Neuronal stem cell (in vitro differentiated cells): ENCODE data around the gene ENDOD1.

ENCODE experiments used
- DNase-seq: peaks from one replicate; pipeline ENCODE4 v3.0.0-alpha.2; 2013; ENCODE audit warnings: low spot score
- H2AFZ ChIP-seq: one replicate; pipeline ENCODE4 v1.6.1; 2013; ENCODE audit warnings: mild to moderate bottlenecking, low read length, inconsistent platforms
- H2AK5ac ChIP-seq: 2 replicates; pipeline ENCODE4 v1.6.1; 2013; ENCODE audit warnings: low read depth, mild to moderate bottlenecking, inconsistent platforms, low read length, moderate library complexity, mixed read lengths
- H2BK120ac ChIP-seq: 2 replicates; pipeline ENCODE4 v1.6.1; 2013; ENCODE audit warnings: low read depth, mild to moderate bottlenecking, inconsistent platforms, low read length, moderate library complexity, mixed read lengths
- H2BK12ac ChIP-seq: one replicate; pipeline ENCODE4 v1.6.1; 2013; ENCODE audit warnings: low read length, inconsistent platforms
- H2BK15ac ChIP-seq: 2 replicates; pipeline ENCODE4 v1.6.1; 2013; ENCODE audit warnings: mild to moderate bottlenecking, low read length, inconsistent platforms, mixed read lengths
- H2BK5ac ChIP-seq: one replicate; pipeline ENCODE4 v1.6.1; 2013; ENCODE audit warnings: inconsistent platforms, mild to moderate bottlenecking, low read length, moderate library complexity
- H3K14ac ChIP-seq: one replicate; pipeline ENCODE4 v1.6.1; 2013; ENCODE audit warnings: low read length, inconsistent platforms
- H3K18ac ChIP-seq: 2 replicates; pipeline ENCODE4 v1.6.1; 2013; ENCODE audit warnings: low read length, inconsistent platforms
- H3K23ac ChIP-seq: 2 replicates; pipeline ENCODE4 v1.6.1; 2013; ENCODE audit warnings: low read depth, mild to moderate bottlenecking, mixed read lengths, low read length, inconsistent platforms; ENCODE audit not compliant: poor library complexity
- H3K27ac ChIP-seq: replicated peaks from 3 replicates; pipeline ENCODE4 v1.5.1; 2013; ENCODE audit warnings: low read length, inconsistent platforms
- H3K27me3 ChIP-seq, 3 experiments: 2 replicates each; pipeline ENCODE4 v1.6.1; 2013; ENCODE audit warnings: low read length in 3 of 3, mild to moderate bottlenecking in 2 of 3, inconsistent platforms in 1 of 3, low read depth in 1 of 3, mixed read lengths in 1 of 3, moderate library complexity in 1 of 3; ENCODE audit not compliant: control insufficient read depth in 3 of 3, insufficient read depth in 3 of 3
- H3K36me3 ChIP-seq, 2 donors: replicated peaks in 1 of 2; 2 replicates each; pipeline ENCODE4 v1.6.1; 2013; ENCODE audit warnings: low read length in 2 of 2; ENCODE audit not compliant: control insufficient read depth in 2 of 2, insufficient read depth in 2 of 2
- H3K4ac ChIP-seq: 2 replicates; pipeline ENCODE4 v1.6.1; 2013; ENCODE audit warnings: inconsistent platforms, mild to moderate bottlenecking, low read length, moderate library complexity
- H3K4me1 ChIP-seq, 2 donors: 1 replicate in 1 of 2; 2 replicates in 1 of 2; pipeline ENCODE4 v1.6.1; 2013; ENCODE audit warnings: low read length in 2 of 2, low read depth in 1 of 2; ENCODE audit not compliant: control insufficient read depth in 2 of 2, insufficient read depth in 1 of 2
- H3K4me2 ChIP-seq: one replicate; pipeline ENCODE4 v1.6.1; 2013; ENCODE audit warnings: mild to moderate bottlenecking, low read length, inconsistent platforms; ENCODE audit not compliant: insufficient read depth, poor library complexity, severe bottlenecking
- H3K4me3 ChIP-seq, 2 donors: 2 replicates each; pipeline ENCODE4 v1.5.1; 2013; ENCODE audit warnings: low read length in 2 of 2, mild to moderate bottlenecking in 2 of 2, inconsistent platforms in 1 of 2, moderate library complexity in 1 of 2
- H3K79me1 ChIP-seq: one replicate; pipeline ENCODE4 v1.6.1; 2013; ENCODE audit warnings: low read depth, mild to moderate bottlenecking, inconsistent platforms, low read length, moderate library complexity
- H3K9ac ChIP-seq: one replicate; pipeline ENCODE4 v1.6.1; 2013; ENCODE audit warnings: mild to moderate bottlenecking, low read depth, low read length, inconsistent platforms; ENCODE audit not compliant: poor library complexity
- H3K9me3 ChIP-seq, 2 donors: replicated peaks in 1 of 2; 2 replicates each; pipeline versions ENCODE3 to v1.6.1; 2013; ENCODE audit warnings: low read length in 2 of 2, mild to moderate bottlenecking in 2 of 2, inconsistent platforms in 1 of 2, low read depth in 1 of 2, mixed read lengths in 1 of 2, moderate library complexity in 1 of 2; ENCODE audit not compliant: control insufficient read depth in 2 of 2, insufficient read depth in 1 of 2
- H4K8ac ChIP-seq: one replicate; pipeline ENCODE4 v1.6.1; 2013; ENCODE audit warnings: low read depth, mild to moderate bottlenecking, inconsistent platforms, low read length, moderate library complexity
- H4K91ac ChIP-seq: one replicate; pipeline ENCODE4 v1.6.1; 2013; ENCODE audit warnings: low read length, low read depth, mild to moderate bottlenecking, inconsistent platforms; ENCODE audit not compliant: poor library complexity
- WGBS, 2 donors: extraction: QIAGEN DNeasy Blood & Tissue Kit; methylation state at CpG; one replicate each; pipeline ENCODE4 v1.1.7; 2013; ENCODE audit warnings: missing lambda C conversion rate in 2 of 2, mixed read lengths in 1 of 2; ENCODE audit not compliant: insufficient read length in 2 of 2, insufficient replicate concordance in 1 of 2; ENCODE audit errors: extremely low coverage in 2 of 2; 5-methylcytosine and 5-hydroxymethylcytosine counted together

ENDOD1 gene

GRCh38 chr11:95152876-95153856 lies 63.5 kb downstream of the ENDOD1 start:
- Histone ChIP-seq H2AFZ (no peak overlapping the region), H3K4me1 (peaks cover 4 to 14% of the 10 kb centered on the region in 2 donors), H4K8ac (no peak overlapping the region), H3K9ac (no peak overlapping the region), H3K79me1 (no peaks in the 10 kb centered on the region), H2AK5ac (no peak overlapping the region), H3K4me3 (no peak overlapping the region), H3K27me3 (no peaks in the 10 kb centered on the region), H3K9me3 (peaks cover 0 to 2% of the 10 kb centered on the region in 2 donors), H3K36me3 (no peaks in the 10 kb centered on the region), H2BK15ac (no peak overlapping the region), H2BK120ac (no peak overlapping the region), H3K4me2 (no peak overlapping the region), H3K27ac (no peak overlapping the region), H2BK5ac (no peak overlapping the region), H4K91ac (no peak overlapping the region), H3K18ac (no peak overlapping the region), H3K14ac (no peak overlapping the region), H3K23ac (no peak overlapping the region), H3K4ac (no peak overlapping the region), H2BK12ac (no peak overlapping the region)
- WGBS, 2 donors = no CpG with 5 or more reads among the region's 10 CpGs
- no peak for DNase-seq

- H2BK120ac ChIP-seq = no peak overlapping the region
- H2BK12ac ChIP-seq = no peak overlapping the region
- H3K27ac ChIP-seq = no peak overlapping the region
- H2BK15ac ChIP-seq = no peak overlapping the region
- H2AFZ ChIP-seq = no peak overlapping the region
- H3K79me1 ChIP-seq = no peaks in the 10 kb centered on the region
- no peak overlapping the region for H2BK5ac ChIP-seq
- H3K4me3 ChIP-seq = no peak overlapping the region
- no peak overlapping the region for H3K9ac ChIP-seq
- H3K36me3 ChIP-seq = no peaks in the 10 kb centered on the region
- H3K4ac ChIP-seq = no peak overlapping the region
- H3K27me3 ChIP-seq = no peaks in the 10 kb centered on the region
- DNase-seq = no peak
- H4K91ac ChIP-seq = no peak overlapping the region
- H3K23ac ChIP-seq = no peak overlapping the region
- no peak overlapping the region for H4K8ac ChIP-seq
- H3K4me2 ChIP-seq = no peak overlapping the region
- H3K4me1 ChIP-seq = peaks cover 4 to 14% of the 10 kb centered on the region in 2 donors
- H3K9me3 ChIP-seq = peaks cover 0 to 4% of the 10 kb centered on the region in 2 donors
- WGBS, 2 donors = no CpG with 5 or more reads among the region's 1 CpG
- no peak overlapping the region for H2AK5ac ChIP-seq
- H3K14ac ChIP-seq = no peak overlapping the region
- no peak overlapping the region for H3K18ac ChIP-seq
Observed at GRCh38 chr11:95153857-95154246, 64.2 kb downstream of the ENDOD1 start.

- Histone ChIP-seq H3K27me3 (no peaks in the 10 kb centered on the region), H2AFZ (no peak overlapping the region), H3K4me1 (peaks cover 3 to 9% of the 10 kb centered on the region in 2 donors), H3K9ac (no peak overlapping the region), H3K27ac (no peak overlapping the region), H3K9me3 (peaks cover 0 to 4% of the 10 kb centered on the region in 2 donors), H3K4me2 (no peak overlapping the region), H3K79me1 (no peaks in the 10 kb centered on the region), H4K8ac (no peak overlapping the region), H2BK12ac (no peak overlapping the region), H3K23ac (no peak overlapping the region), H3K4me3 (no peak overlapping the region), H3K18ac (no peak overlapping the region), H3K14ac (no peak overlapping the region), H3K4ac (no peak overlapping the region), H2BK15ac (no peak overlapping the region), H4K91ac (no peak overlapping the region), H2BK5ac (no peak overlapping the region), H2AK5ac (no peak overlapping the region), H2BK120ac (no peak overlapping the region), H3K36me3 (no peaks in the 10 kb centered on the region)
- DNase-seq = peak; percentile 49
Observed at GRCh38 chr11:95154514-95154913, 64.9 kb downstream of the ENDOD1 start.

GRCh38 chr11:95155385-95155784 lies 65.7 kb downstream of the ENDOD1 start:
- peaks cover 0 to 4% of the 10 kb centered on the region in 2 donors for H3K9me3 ChIP-seq

More at GRCh38 chr11:95155385-95155784, 65.7 kb downstream of the ENDOD1 start:
- H3K27me3 ChIP-seq = no peaks in the 10 kb centered on the region
- H3K9ac ChIP-seq = no peak overlapping the region
- no peaks in the 10 kb centered on the region for H3K79me1 ChIP-seq
- no peak overlapping the region for H2BK120ac ChIP-seq
- no peak overlapping the region for H3K18ac ChIP-seq
- no peak overlapping the region for H3K4me2 ChIP-seq
- no peak overlapping the region for H2BK12ac ChIP-seq
- no peak overlapping the region for H3K27ac ChIP-seq
- no peak overlapping the region for H3K23ac ChIP-seq
- WGBS, 2 donors = no CpG with 5 or more reads among the region's 4 CpGs
- H2AFZ ChIP-seq = no peak overlapping the region
- no peak for DNase-seq
- H2AK5ac ChIP-seq = no peak overlapping the region
- no peak overlapping the region for H4K8ac ChIP-seq
- no peak overlapping the region for H2BK15ac ChIP-seq
- H4K91ac ChIP-seq = no peak overlapping the region
- H3K14ac ChIP-seq = no peak overlapping the region
- H3K36me3 ChIP-seq = no peaks in the 10 kb centered on the region
- H2BK5ac ChIP-seq = no peak overlapping the region
- no peak overlapping the region for H3K4me3 ChIP-seq
- H3K4ac ChIP-seq = no peak overlapping the region
- peaks cover 0 to 3% of the 10 kb centered on the region in 2 donors for H3K4me1 ChIP-seq
